Measurements from ENCODE around the gene PIGQ.

PIGQ gene

GRCh38 chr16:531494-532125 lies 38.2 kb upstream of the PIGQ start:
- TF ChIP-seq Cebpa-rat (IDR thresholded peaks at IDR 0.05), result no peak
- no peaks in the 10 kb centered on the region for H3K9me3 ChIP-seq (replicated peaks in 1 of 11)
- no peaks in the 10 kb centered on the region for H3K27me3 ChIP-seq
- peaks cover 75 to 90% (median 83%) of the 10 kb centered on the region in 11 experiments for H4K20me1 ChIP-seq
- H3K4me2 ChIP-seq, result peak overlapping the region in 6 of 11 experiments; percentile 4 to 90 (median 27); a peak in 10 of 22 replicates
- H3K9ac ChIP-seq, result peak overlapping the region in 7 of 11 experiments; percentile 18 to 56 (median 28); a peak in 6 of 22 replicates
- H3K27ac ChIP-seq, result peak overlapping the region in 2 of 11 experiments; percentile 12 to 20; a peak in 1 of 22 replicates
- no peak overlapping the region for H3K4me3 ChIP-seq
- peaks cover 17 to 67% (median 53%) of the 10 kb centered on the region in 11 experiments for H3K36me3 ChIP-seq
- peaks cover 35 to 76% (median 55%) of the 10 kb centered on the region in 10 experiments for H3K4me1 ChIP-seq

GRCh38 chr16:533391-534123 lies 36.2 kb upstream of the PIGQ start:
- Histone ChIP-seq H3K4me2 (peak overlapping the region in 6 of 11 experiments; percentile 20 to 80 (median 58); a peak in 9 of 22 replicates), H3K36me3 (peaks cover 36 to 86% (median 72%) of the 10 kb centered on the region in 11 experiments), H3K9me3 (replicated peaks in 1 of 11) (no peaks in the 10 kb centered on the region), H3K4me3 (no peak overlapping the region), H3K27me3 (no peaks in the 10 kb centered on the region), H3K4me1 (peaks cover 35 to 75% (median 55%) of the 10 kb centered on the region in 10 experiments), H3K9ac (peak overlapping the region in 8 of 11 experiments; percentile 4 to 55 (median 31); a peak in 9 of 22 replicates), H3K27ac (peak overlapping the region in 2 of 11 experiments; percentile 42 to 61; a peak in 3 of 22 replicates), H4K20me1 (peaks cover 94 to 100% (median 100%) of the 10 kb centered on the region in 11 experiments)
- no peak for TF ChIP-seq Cebpa-rat (IDR thresholded peaks at IDR 0.05)

- H3K36me3 ChIP-seq, result peaks cover 38 to 92% (median 75%) of the 10 kb centered on the region in 11 experiments
- peaks cover 99 to 100% (median 100%) of the 10 kb centered on the region in 11 experiments for H4K20me1 ChIP-seq
- peak overlapping the region in 7 of 11 experiments; percentile 10 to 55 (median 40); a peak in 8 of 22 replicates for H3K9ac ChIP-seq
- H3K4me3 ChIP-seq, result no peak overlapping the region
- H3K4me2 ChIP-seq, result peak overlapping the region in 5 of 11 experiments; percentile 32 to 80 (median 62); a peak in 9 of 22 replicates
- no peak for TF ChIP-seq Cebpa-rat (IDR thresholded peaks at IDR 0.05)
- H3K27me3 ChIP-seq, result no peaks in the 10 kb centered on the region
- H3K27ac ChIP-seq, result peak overlapping the region in 2 of 11 experiments; percentile 42 to 61; a peak in 4 of 22 replicates
- H3K9me3 ChIP-seq (replicated peaks in 1 of 11), result no peaks in the 10 kb centered on the region
- peaks cover 31 to 73% (median 52%) of the 10 kb centered on the region in 10 experiments for H3K4me1 ChIP-seq
Measured at GRCh38 chr16:534135-534534, 35.6 kb upstream of the PIGQ start.

- no peak for TF ChIP-seq Cebpa-rat (IDR thresholded peaks at IDR 0.05)
- H3K9me3 ChIP-seq (replicated peaks in 1 of 11), result no peaks in the 10 kb centered on the region
- H3K9ac ChIP-seq, result peak overlapping the region in 6 of 11 experiments; percentile 14 to 55 (median 44); a peak in 12 of 22 replicates
- peak overlapping the region in 5 of 11 experiments; percentile 53 to 80 (median 62); a peak in 10 of 22 replicates for H3K4me2 ChIP-seq
- H4K20me1 ChIP-seq, result peaks cover 99 to 100% (median 100%) of the 10 kb centered on the region in 11 experiments
- H3K4me3 ChIP-seq, result no peak overlapping the region
- no peaks in the 10 kb centered on the region for H3K27me3 ChIP-seq
- peak overlapping the region in 4 of 11 experiments; percentile 24 to 61 (median 48); a peak in 7 of 22 replicates for H3K27ac ChIP-seq
- H3K4me1 ChIP-seq, result peaks cover 23 to 71% (median 44%) of the 10 kb centered on the region in 10 experiments
- peaks cover 40 to 92% (median 76%) of the 10 kb centered on the region in 11 experiments for H3K36me3 ChIP-seq
Measured at GRCh38 chr16:534856-535445, 34.8 kb upstream of the PIGQ start.

GRCh38 chr16:535446-536405 lies 34.0 kb upstream of the PIGQ start:
- Histone ChIP-seq H3K27ac (peak overlapping the region in 4 of 11 experiments; percentile 24 to 61 (median 48); a peak in 7 of 22 replicates), H4K20me1 (peaks cover 99 to 100% (median 100%) of the 10 kb centered on the region in 11 experiments), H3K9me3 (replicated peaks in 1 of 11) (no peaks in the 10 kb centered on the region), H3K9ac (peak overlapping the region in 6 of 11 experiments; percentile 14 to 55 (median 44); a peak in 12 of 22 replicates), H3K4me1 (peaks cover 15 to 63% (median 36%) of the 10 kb centered on the region in 10 experiments; a peak in 19 of 20 replicates), H3K27me3 (no peaks in the 10 kb centered on the region), H3K4me3 (0 out of 20 replicates have a peak overlapping the region, but pooled peaks of 1 of the 10 experiments have one; percentile 11), H3K36me3 (peaks cover 44 to 92% (median 77%) of the 10 kb centered on the region in 11 experiments), H3K4me2 (peak overlapping the region in 5 of 11 experiments; percentile 53 to 80 (median 62); a peak in 10 of 22 replicates)
- no peak for TF ChIP-seq Cebpa-rat (IDR thresholded peaks at IDR 0.05)

- Histone ChIP-seq H3K27ac (peak overlapping the region in 1 of 11 experiments; percentile 7; a peak in 1 of 22 replicates), H3K4me3 (no peak overlapping the region), H3K4me1 (peaks cover 6 to 53% (median 27%) of the 10 kb centered on the region in 10 experiments; a peak in 17 of 20 replicates), H3K36me3 (peaks cover 54 to 90% (median 82%) of the 10 kb centered on the region in 11 experiments), H4K20me1 (peaks cover 99 to 100% (median 100%) of the 10 kb centered on the region in 11 experiments), H3K27me3 (no peaks in the 10 kb centered on the region), H3K4me2 (no peak overlapping the region), H3K9ac (peak overlapping the region in 2 of 11 experiments; percentile 5 to 9; a peak in 1 of 22 replicates), H3K9me3 (replicated peaks in 1 of 11) (no peaks in the 10 kb centered on the region)
- TF ChIP-seq Cebpa-rat (IDR thresholded peaks at IDR 0.05), result no peak
Measured at GRCh38 chr16:536746-537145, 33.0 kb upstream of the PIGQ start.

GRCh38 chr16:537415-538335 lies 32.1 kb upstream of the PIGQ start:
- H3K27me3 ChIP-seq, result no peaks in the 10 kb centered on the region
- TF ChIP-seq Cebpa-rat (IDR thresholded peaks at IDR 0.05), result no peak
- H3K9me3 ChIP-seq (replicated peaks in 1 of 11), result no peaks in the 10 kb centered on the region
- H3K9ac ChIP-seq, result no peak overlapping the region
- no peak overlapping the region for H3K4me3 ChIP-seq
- peaks cover 59 to 92% (median 80%) of the 10 kb centered on the region in 11 experiments for H3K36me3 ChIP-seq
- no peak overlapping the region for H3K27ac ChIP-seq
- H4K20me1 ChIP-seq, result peaks cover 99 to 100% (median 100%) of the 10 kb centered on the region in 11 experiments
- H3K4me1 ChIP-seq, result peaks cover under 1 to 45% (median 28%) of the 10 kb centered on the region in 10 experiments; a peak in 18 of 20 replicates
- no peak overlapping the region for H3K4me2 ChIP-seq

Measured in BLaER1 treated with 17β-estradiol and CSF1 and Interleukin-3, amounts not matched to agents 10 nM and 100 nM (cell line).